22Rv1 (cell line): ENCODE measurements around the gene LYSMD1.
"Not testable (repeated sequence)": the region's sequence is repeated elsewhere in the genome, so short reads cannot be mapped to it uniquely, and the experiment has no call there.

Experiments
- H3K27ac ChIP-seq: fragments of 450-650 bp; 2 replicates; pipeline ENCODE4 v1.5.1; 2017
- CTCF ChIP-seq: fragments of 450-650 bp; IDR thresholded peaks from 2 replicates; pipeline ENCODE4 v1.5.1; 2017; ENCODE audit warnings: mild to moderate bottlenecking
- ZFX ChIP-seq: fragments of 450-650 bp; IDR thresholded peaks from 2 replicates; pipeline ENCODE4 v1.6.1; 2017; ENCODE audit warnings: antibody characterized with exemption, borderline replicate concordance

LYSMD1 gene, protein sequence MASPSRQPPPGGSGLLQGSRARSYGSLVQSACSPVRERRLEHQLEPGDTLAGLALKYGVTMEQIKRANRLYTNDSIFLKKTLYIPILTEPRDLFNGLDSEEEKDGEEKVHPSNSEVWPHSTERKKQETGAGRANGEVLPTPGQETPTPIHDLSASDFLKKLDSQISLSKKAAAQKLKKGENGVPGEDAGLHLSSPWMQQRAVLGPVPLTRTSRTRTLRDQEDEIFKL

DNA sequence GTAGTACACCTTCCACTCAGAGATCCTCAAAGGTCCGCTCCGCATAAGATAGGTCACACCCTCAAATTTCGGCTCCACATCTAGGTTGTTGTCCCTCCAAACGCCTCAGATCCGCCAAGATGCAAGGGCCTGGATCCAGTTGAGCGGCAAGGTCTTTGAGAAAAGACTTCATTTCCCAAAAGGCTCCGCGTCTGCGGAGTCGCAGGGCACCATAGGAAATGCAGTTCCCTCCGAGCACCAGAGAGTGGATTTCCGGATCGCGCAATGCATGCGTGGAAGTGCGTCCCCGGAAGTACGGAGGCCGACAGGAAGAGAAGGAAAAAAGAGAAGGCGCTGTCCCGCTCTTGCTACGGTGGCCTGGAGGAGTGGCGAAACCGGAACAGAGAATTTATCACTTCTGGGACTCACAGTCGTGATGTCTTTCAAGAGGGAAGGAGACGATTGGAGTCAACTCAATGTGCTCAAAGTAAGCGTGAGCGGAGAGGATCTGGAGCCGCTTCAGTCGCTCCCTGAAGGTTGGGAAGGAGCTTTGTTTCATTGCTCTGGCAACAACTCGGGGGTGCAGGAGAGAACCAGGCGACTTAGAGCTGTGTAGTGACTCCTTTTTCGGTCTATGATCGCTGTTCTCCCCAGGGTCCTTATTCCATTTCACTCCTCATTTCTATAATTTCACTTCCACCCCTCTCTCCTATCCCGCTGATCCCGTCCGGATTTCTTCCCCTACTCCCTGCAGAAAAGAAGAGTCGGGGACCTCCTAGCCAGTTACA is at the start of gene LYSMD1, which contains the start of gene SCNM1:
LYSMD1 (minus strand) TSS at position 165 of the 767 bp plus-strand sequence. CDS start 644 bp downstream, outside the sequence.
SCNM1 (plus strand) TSS at position 407 of the 767 bp plus-strand sequence; CDS start at position 416, 9 bp downstream.
- peak within 1 kb of the TSS; percentile 68 for H3K27ac ChIP-seq
- TF ChIP-seq CTCF (no peak), ZFX (0 out of 2 replicates have a peak, but pooled peaks have one; percentile 74)

DNA sequence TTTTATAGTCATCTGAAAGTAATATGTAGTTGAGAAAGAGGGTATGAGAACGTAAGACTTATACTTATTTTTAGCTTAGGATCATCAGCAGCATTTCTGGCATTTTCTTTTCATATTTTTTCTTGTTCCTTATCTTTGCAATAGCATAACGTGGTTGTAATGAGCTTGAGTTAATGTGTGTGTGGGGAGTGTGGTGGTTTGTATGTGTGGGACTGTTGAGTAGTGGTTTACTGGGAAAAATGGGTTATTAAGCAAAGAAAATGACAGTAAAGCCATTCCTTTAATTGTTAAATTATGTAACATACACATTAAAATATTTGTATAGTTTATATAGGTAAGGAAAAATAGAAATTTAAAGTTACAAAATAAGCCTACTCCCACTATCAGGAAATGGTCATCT is 47.9 kb upstream of the LYSMD1 start:
- no peak overlapping the region for H3K27ac ChIP-seq
- TF ChIP-seq CTCF (no peak), ZFX (no peak)

GRCh38 chr1:151211972-151212705 is 46.4 kb upstream of the LYSMD1 start:
- 0 out of 2 replicates have a peak overlapping the region, but pooled peaks have one; percentile 7 for H3K27ac ChIP-seq
- TF ChIP-seq CTCF (no peak), ZFX (no peak)

DNA sequence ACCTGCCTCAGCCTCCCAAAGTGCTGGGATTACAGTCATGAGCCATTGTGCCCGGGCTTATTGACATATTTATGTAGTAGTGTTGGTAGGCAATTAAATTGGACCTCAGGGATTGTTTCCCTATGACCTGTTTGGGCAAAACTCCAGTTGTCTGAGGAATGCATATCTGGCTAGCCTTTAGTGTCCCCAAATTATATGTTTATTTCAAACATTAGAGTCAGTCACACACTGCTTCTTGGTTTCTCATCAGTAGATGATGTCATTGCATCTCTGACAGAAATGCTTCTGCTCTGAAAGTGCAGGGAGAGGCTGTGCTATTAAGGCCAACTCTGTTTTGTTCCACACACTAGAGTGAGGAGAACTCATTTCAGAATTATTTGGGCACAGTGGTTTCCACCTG is 45.1 kb upstream of the LYSMD1 start:
- no peak for TF ChIP-seq CTCF
- no peak overlapping the region for H3K27ac ChIP-seq

DNA sequence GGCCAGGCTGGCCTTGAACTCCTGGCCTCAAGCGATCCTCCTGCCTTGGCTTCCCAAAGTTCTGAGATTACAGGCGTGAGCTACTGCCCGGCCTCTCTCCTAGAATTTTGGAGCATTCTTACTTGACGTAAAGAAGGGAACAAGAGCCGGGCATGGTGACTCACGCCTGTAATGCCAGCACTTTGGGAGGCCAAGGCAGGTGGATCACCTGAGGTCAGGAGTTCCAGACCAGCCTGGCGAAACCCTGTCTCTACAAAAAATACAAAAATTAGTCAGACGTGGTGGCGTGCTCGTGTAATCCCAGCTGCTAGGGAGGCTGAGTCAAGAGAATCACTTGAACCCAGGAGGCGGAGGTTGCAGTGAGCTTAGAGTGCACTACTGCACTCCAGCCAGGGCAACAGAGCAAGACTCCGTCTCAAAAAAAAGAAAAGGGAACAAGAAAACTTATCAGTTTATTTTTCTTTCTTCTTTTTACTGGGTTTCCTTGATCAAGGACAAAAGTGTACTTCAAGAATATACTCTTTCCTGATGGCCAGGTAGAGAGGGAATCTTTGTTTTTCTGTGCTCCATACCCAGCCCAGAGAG is 39.8 kb upstream of the LYSMD1 start:
- not testable (repeated sequence) for H3K27ac ChIP-seq

- TF ChIP-seq CTCF: no peak
- H3K27ac ChIP-seq: peak overlapping the region; percentile 93
These were observed 34.3 kb upstream of the LYSMD1 start for GRCh38 chr1:151199873-151200581.
